ENCODE data around the gene ASB5.
"Not testable (repeated sequence)": the region's sequence is repeated elsewhere in the genome, so short reads cannot be mapped to it uniquely, and the experiment has no call there.

The ASB5 gene

GRCh38 chr4:176223561-176223960 lies 45.5 kb downstream of the ASB5 start:
- no peak for DNase-seq
- TF ChIP-seq POLR2A (IDR thresholded peaks at IDR 0.05; ENCODE audit: low read length) (no peak), GATA1 (IDR thresholded peaks at IDR 0.05; ENCODE audit: low read depth, low read length) (no peak)

- no peak for TF ChIP-seq GATA1 (IDR thresholded peaks at IDR 0.05; ENCODE audit: low read depth, low read length)
- TF ChIP-seq POLR2A (IDR thresholded peaks at IDR 0.05; ENCODE audit: low read length): no peak
- no peak for DNase-seq
These were observed 46.9 kb downstream of the ASB5 start for GRCh38 chr4:176222149-176222548.

- no peak for DNase-seq
- TF ChIP-seq GATA1 (IDR thresholded peaks at IDR 0.05; ENCODE audit: low read depth, low read length) (no peak), POLR2A (IDR thresholded peaks at IDR 0.05; ENCODE audit: low read length) (no peak)
These were observed 51.5 kb downstream of the ASB5 start for GRCh38 chr4:176217510-176217909.

- not testable (repeated sequence) for DNase-seq
These were observed 56.7 kb downstream of the ASB5 start for GRCh38 chr4:176212351-176212750.

- DNase-seq: no peak
- TF ChIP-seq POLR2A (IDR thresholded peaks at IDR 0.05; ENCODE audit: low read length) (no peak), GATA1 (IDR thresholded peaks at IDR 0.05; ENCODE audit: low read depth, low read length) (no peak)
These were observed 58.3 kb downstream of the ASB5 start for GRCh38 chr4:176210579-176211296.

- TF ChIP-seq POLR2A (IDR thresholded peaks at IDR 0.05; ENCODE audit: low read length): no peak
- no peak for DNase-seq
These were observed 58.9 kb downstream of the ASB5 start for GRCh38 chr4:176210101-176210500.

GRCh38 chr4:176209535-176209934 lies 59.5 kb downstream of the ASB5 start:
- DNase-seq: no peak

GRCh38 chr4:176207839-176208238 lies 61.2 kb downstream of the ASB5 start:
- no peak for DNase-seq
- TF ChIP-seq POLR2A (IDR thresholded peaks at IDR 0.05; ENCODE audit: low read length) (no peak), GATA1 (IDR thresholded peaks at IDR 0.05; ENCODE audit: low read depth, low read length) (no peak)

More at GRCh38 chr4:176209535-176209934, 59.5 kb downstream of the ASB5 start:
- no peak for TF ChIP-seq POLR2A (IDR thresholded peaks at IDR 0.05; ENCODE audit: low read length)
- TF ChIP-seq GATA1 (IDR thresholded peaks at IDR 0.05; ENCODE audit: low read depth, low read length): no peak

GRCh38 chr4:176205299-176205698 lies 63.7 kb downstream of the ASB5 start:
- TF ChIP-seq POLR2A (IDR thresholded peaks at IDR 0.05; ENCODE audit: low read length) (no peak), GATA1 (IDR thresholded peaks at IDR 0.05; ENCODE audit: low read depth, low read length) (no peak)
- DNase-seq: no peak

GRCh38 chr4:176198316-176198903 lies 70.6 kb downstream of the ASB5 start:
- TF ChIP-seq POLR2A (IDR thresholded peaks at IDR 0.05; ENCODE audit: low read length) (no peak), GATA1 (IDR thresholded peaks at IDR 0.05; ENCODE audit: low read depth, low read length) (no peak)
- no peak for DNase-seq

GRCh38 chr4:176195184-176195978 lies 73.6 kb downstream of the ASB5 start, which contains the start of gene SPATA4:
Gene SPATA4 (minus strand): TSS chr4:176195585. CDS start chr4:176195562, 23 bp downstream.
- no peak for TF ChIP-seq GATA1 (IDR thresholded peaks at IDR 0.05; ENCODE audit: low read depth, low read length)
- TF ChIP-seq POLR2A (IDR thresholded peaks at IDR 0.05; ENCODE audit: low read length): peak; percentile 54
- peak; percentile 92 to 94 for DNase-seq

GRCh38 chr4:176193938-176194337 lies 75.1 kb downstream of the ASB5 start:
- no peak for DNase-seq
- no peak for TF ChIP-seq POLR2A (IDR thresholded peaks at IDR 0.05; ENCODE audit: low read length)
- TF ChIP-seq GATA1 (IDR thresholded peaks at IDR 0.05; ENCODE audit: low read depth, low read length): no peak

GRCh38 chr4:176193126-176193525 lies 75.9 kb downstream of the ASB5 start:
- TF ChIP-seq GATA1 (IDR thresholded peaks at IDR 0.05; ENCODE audit: low read depth, low read length): no peak
- TF ChIP-seq POLR2A (IDR thresholded peaks at IDR 0.05; ENCODE audit: low read length): no peak
- DNase-seq: no peak

- no peak for TF ChIP-seq POLR2A (IDR thresholded peaks at IDR 0.05; ENCODE audit: low read length)
- TF ChIP-seq GATA1 (IDR thresholded peaks at IDR 0.05; ENCODE audit: low read depth, low read length): no peak
- DNase-seq: no peak
These were observed 77.0 kb downstream of the ASB5 start for GRCh38 chr4:176191974-176192373.

Measured in erythroblast (primary cell).